GM18861 (cell line): Measurements from ENCODE around the gene DCDC1.
"Not testable (repeated sequence)": the region's sequence is repeated elsewhere in the genome, so short reads cannot be mapped to it uniquely, and the experiment has no call there.

Experiments used
- ATAC-seq: cut with Tn5 transposase; IDR thresholded peaks from one replicate; pipeline ENCODE4 v1.9.1; 2021; ENCODE audit not compliant: unreplicated experiment

The DCDC1 gene

DNA sequence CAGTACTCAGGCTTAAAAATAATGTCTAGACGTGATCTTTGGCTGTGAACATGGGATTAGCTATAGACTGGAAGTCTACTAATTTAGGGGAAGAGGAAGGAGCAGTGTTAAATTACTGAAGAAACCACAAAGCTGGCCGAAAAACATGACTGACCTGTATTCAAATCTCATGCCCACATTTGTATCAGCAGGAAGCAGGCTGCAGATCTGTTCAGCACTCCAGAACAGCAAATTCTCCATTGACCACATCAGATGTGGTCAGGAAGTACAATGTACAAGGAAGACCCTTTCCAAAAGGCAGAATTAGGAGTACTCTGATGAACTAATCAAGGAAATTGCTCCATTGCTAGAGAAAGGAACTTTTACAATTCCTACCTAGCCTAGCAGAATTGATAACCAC is 31.7 kb downstream of the DCDC1 start:
- ATAC-seq: no peak

DNA sequence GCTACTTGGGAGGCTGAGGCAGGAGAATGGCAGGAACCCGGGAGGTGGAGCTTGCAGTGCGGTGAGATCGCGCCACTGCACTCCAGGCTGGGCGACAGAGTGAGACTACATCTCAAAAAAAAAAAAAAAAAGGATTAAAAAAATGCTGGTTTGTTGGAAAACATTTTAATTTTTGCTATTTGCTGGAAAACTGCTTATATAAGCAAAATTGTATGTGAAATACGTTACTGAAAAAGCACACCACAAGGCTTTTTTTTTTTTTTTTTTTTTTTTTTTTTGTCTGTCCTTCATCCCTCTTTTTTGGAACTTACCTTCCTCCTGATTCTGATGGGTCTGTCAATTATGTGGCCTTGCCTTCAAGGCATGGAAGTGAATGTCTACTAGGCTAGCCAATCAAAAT is 40.8 kb downstream of the DCDC1 start:
- ATAC-seq: no peak

DNA sequence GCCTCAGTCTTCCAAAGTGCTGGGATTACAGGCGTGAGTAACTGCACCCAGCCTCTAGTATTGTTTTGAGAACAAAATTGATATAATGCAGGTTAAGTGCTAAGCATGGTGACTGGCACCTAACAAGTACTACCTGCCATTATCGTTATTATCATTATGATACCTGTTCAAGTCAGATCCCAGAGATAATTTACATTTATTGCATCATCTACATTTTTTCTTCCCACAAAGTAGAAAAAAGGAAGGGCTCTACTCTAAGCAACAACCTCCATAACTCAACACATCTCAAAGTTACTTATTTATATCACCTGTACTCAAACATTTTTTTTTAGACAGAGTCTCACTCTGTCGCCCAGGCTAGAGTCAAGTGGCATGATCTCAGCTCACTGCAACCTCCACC is 42.1 kb downstream of the DCDC1 start:
- no peak for ATAC-seq

DNA sequence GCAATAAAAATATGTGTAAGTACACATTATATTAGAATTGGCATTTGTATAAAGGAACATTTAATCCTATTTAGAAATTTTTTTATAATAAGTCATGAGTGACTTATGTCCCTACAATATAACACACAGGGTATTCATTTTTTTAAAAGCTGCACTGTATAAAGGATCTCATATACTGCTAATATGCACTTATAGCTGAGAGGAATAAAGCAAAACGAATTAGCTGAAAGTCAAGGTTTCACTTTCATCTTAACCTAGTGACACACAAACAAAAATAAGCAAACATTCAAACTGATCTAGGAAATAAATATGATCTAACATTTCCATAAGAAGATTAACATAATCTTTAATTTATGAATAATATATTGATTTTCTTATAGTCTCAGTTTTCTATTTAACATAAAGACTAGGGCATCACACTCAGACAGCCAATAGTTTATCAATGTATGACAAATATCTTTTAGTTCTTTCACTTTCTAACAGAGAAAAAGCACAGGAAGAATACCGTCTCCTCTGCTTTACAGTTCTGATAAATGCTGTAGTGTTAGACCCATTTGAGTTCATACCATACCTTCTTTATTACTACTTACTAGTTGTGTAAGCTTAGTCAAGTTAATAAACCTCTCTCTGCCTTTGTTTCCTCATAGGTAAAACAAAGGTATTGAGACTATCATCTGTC is 42.9 kb downstream of the DCDC1 start:
- peak; percentile 78 for ATAC-seq

DNA sequence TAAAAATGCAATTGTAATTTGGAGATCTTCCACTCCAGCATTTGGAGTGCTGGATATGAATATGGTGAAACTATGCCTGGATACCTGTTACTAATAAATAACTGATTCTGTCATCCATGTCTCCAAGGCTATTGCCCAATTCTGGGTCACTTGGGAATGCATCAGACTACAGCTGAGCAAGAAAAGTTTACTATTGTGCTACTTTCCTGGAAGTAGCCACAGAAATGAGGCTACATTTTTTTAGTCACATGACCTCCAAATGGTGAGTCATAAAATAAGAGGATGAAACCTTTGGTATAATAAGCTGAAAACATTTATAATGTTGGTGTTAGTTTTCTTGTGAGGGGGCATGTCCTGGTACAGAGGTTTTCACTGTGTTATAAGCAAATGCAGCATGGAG is 44.4 kb downstream of the DCDC1 start:
- ATAC-seq: no peak

DNA sequence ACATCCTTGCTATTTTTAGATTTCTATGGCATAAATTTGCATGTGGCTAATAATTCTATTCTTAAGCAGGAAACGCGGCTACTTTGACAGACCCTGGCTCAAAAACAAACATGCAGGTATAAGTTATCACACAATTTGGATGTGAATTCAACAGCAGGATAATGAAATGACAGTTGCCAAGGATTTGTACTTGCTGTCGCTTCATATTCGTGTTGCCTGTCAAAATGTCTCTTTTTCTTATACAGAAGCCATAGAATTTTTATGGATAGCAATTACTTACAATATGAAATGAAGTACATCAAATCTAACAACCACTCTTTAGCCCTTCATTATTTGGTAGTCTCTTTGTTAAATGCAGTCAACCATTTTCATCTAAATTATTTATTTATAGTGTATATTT is 46.4 kb downstream of the DCDC1 start:
- ATAC-seq: no peak

DNA sequence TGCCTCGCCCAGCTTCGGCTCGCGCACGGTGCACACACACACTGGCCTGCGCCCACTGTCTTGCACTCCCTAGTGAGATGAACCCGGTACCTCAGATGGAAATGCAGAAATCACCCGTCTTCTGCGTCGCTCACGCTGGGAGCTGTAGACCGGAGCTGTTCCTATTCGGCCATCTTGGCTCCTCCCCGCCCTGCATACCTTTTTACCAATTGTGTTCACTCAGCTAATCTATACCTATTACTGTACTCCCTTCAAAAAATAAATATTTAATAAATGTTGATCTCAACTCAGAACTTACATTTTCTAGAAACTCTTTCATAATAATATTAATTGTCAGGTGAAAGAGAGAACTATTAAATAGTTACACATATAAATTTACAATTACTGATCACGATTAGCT is 48.0 kb downstream of the DCDC1 start:
- ATAC-seq: not testable (repeated sequence)

- no peak for ATAC-seq
These were observed 65.8 kb downstream of the DCDC1 start for GRCh38 chr11:31303644-31304180.

- no peak for ATAC-seq
These were observed 67.7 kb downstream of the DCDC1 start for GRCh38 chr11:31301549-31302510.

- ATAC-seq: no peak
These were observed 74.2 kb downstream of the DCDC1 start for GRCh38 chr11:31295308-31295707.

DNA sequence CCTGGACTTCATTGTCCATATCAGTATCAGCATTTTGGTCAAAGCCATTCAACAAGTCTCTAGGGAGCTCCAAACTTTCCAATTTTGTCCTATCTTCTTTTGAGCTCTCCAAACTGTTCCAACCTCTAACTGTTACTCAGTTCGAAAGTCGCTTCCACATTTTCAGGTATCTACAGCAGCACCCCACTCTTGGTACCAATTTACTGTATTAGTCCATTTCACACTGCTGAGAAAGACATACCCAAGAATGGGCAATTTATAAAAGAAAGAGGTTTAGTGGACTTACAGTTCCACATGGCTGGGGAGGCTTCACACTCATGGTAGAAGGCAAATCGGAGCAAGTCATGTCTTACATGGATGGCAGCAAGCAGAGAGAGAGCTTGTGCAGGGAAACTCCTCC is 96.0 kb downstream of the DCDC1 start:
- not testable (repeated sequence) for ATAC-seq

- ATAC-seq: no peak
These were observed 101.8 kb downstream of the DCDC1 start for GRCh38 chr11:31267720-31268119.

DNA sequence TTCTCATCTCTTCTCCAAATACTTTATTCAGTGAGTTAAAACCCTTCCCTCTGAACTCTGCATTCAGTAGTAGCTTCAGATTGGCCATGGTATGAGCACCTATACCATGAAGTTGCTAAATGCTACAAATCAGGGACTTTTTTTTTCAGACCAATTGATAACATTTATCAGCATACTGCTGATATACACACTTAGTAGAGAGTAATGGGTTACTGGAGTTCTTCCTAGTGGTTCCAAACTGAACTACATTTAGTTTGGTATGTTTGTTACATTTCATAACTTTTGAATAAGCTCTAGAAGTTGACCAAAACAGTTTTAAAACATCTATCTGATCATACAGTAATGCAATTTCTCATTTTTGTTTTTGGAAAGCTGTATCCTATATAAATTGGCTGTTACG is 104.7 kb downstream of the DCDC1 start:
- ATAC-seq: no peak

- no peak for ATAC-seq
These were observed 106.8 kb downstream of the DCDC1 start for GRCh38 chr11:31262761-31263160.

GRCh38 chr11:31259797-31260196 is 109.7 kb downstream of the DCDC1 start:
- ATAC-seq: no peak

GRCh38 chr11:31254415-31254814 is 115.1 kb downstream of the DCDC1 start:
- no peak for ATAC-seq

DNA sequence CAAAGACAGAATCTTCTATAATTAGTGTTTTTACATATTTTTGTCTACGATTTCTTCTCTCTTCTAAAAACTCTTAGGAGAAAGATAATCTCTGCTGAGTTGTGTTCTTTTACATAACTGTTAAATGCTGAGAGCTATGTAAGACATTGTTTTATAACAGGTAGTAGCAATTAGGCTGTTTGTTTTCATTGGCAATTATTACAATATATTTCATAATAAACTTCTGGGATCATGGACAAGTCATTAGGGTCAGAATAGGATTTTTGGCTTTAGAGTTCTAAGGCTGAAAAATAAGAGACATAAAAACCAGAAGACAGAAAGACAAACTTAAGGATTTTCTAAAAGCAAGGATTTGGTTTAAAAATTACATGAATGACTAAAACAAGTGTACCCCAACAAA is 120.8 kb downstream of the DCDC1 start:
- ATAC-seq: no peak

DNA sequence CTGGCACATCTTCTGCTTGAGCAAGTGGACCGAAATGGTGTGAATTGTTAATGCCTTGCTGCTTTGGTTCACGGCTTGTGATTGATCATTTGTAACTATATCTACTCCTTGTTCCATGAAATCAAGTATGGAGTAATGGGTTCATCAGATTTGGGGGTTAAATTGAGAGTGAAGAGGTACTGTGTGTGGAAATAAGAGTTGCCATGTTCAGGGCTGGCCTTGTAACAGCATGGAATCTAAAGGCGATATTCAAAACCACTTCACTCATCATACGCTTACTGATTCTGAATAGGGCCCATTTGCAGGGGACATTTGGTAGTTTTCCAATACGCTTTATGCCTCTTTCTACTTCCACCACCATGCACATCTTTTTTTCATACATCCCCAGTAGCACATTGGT is 122.2 kb downstream of the DCDC1 start:
- ATAC-seq: no peak

DNA sequence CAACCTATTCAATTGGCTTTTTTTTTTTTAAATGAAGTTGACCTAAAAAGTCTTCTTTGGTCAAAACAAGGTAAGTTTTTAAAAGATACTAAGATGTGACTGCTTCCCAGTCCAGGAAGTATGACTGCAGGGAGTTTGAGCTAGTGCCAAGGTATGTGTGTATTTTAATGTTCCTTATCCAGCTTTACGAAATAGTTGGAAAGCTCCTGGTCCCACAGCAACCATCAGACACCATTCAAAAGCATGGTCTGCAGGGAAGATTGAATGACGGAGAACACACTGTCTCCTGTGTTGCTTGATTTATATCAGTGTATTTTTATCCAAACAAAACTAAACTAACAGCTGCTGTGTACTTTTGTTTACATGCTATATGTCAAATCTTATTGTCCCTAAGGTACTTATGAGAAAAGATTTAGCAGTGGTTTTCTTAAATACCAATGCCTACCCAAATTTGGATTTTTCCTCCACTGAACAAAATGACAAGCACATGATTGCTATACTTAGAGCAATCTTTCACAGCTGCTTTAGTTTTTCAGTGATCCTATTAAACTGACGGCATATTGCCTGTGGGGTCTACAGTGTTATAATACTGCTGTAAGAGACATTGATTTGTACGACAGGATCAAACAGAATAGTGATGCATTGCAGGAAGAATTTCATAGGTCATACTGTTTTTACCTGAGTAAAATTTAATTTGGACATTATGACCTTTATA is 122.9 kb downstream of the DCDC1 start:
- no peak for ATAC-seq

DNA sequence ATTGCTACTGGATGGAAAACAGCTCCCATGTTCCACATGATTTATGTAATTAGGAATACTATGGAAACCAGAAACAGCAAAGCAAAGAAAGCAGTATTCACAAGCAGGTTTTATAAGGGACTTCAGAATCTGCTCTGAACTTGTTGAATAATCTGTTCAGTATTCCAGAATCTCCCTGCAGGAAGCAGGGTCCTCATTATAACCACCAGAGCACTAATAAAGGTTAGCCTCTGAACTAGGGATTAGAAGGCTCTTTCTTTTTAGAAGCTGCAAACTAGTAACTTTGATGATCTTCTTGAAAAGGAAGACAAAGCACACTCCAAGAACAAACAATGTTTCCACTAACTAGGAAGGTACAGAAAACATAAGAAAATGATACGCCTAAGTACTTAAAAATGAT is 125.8 kb downstream of the DCDC1 start:
- ATAC-seq: no peak

DNA sequence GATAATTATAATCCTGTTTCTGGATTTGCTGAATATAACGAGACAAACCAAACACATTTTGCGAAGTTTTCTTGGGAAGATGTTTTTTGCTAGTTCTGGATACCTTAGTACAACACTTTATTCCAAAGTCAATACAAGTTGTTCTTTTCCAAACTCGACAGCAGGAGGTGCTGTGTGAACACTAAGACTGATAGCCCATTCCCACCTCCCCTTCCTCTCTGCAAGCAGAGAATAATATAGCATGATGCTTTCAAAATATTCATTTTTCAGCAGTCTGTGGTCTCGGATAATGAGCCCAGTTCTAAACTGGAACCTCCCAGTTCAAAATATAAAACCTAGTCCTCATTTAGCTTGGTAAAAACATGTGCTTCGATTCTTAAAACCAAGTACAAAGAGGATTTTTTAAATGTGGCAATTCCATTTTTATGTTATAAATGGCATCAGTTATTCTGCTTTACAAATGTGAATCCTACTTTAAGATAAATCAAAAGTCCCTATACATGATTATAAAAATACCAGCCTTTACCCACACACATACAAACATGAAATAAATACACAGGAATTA is 129.1 kb downstream of the DCDC1 start:
- ATAC-seq: no peak
